ENCODE data around the gene NTF3.

- TF ChIP-seq CTCF (IDR thresholded peaks at IDR 0.05) (no peak), POLR2A (IDR thresholded peaks at IDR 0.05) (no peak)
Measured at GRCh38 chr12:5487076-5487475, 55.2 kb downstream of the NTF3 start.

All from lower leg skin (tissue), 3 donors.